HG03378 (cell line): ENCODE data around the gene BCL6B.

Experiments
- ATAC-seq: cut with Tn5 transposase; IDR thresholded peaks from one replicate; pipeline ENCODE4 v1.9.1; 2021; ENCODE audit warnings: mild to moderate bottlenecking, moderate library complexity; ENCODE audit not compliant: unreplicated experiment

BCL6B gene

DNA sequence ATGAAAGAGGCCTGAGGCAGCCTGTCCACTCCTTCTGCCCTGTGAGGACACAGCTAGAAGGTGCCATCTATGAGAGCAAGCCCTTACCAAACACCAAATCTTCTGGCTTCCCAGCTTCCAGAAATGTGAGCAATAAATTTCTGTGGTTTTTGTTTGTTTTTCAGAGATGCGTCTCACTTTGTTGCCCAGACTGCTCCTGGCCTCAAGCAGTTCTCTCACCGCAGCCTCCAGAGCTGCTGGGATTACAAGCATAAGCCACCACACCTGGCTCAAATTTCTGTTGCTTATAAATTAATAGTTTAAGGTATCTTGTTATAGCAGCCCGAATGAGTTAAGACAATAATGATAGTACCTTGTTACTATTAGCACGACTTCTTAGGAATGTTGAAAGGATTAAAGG, 33.5 kb downstream of the BCL6B start:
- ATAC-seq: no peak

DNA sequence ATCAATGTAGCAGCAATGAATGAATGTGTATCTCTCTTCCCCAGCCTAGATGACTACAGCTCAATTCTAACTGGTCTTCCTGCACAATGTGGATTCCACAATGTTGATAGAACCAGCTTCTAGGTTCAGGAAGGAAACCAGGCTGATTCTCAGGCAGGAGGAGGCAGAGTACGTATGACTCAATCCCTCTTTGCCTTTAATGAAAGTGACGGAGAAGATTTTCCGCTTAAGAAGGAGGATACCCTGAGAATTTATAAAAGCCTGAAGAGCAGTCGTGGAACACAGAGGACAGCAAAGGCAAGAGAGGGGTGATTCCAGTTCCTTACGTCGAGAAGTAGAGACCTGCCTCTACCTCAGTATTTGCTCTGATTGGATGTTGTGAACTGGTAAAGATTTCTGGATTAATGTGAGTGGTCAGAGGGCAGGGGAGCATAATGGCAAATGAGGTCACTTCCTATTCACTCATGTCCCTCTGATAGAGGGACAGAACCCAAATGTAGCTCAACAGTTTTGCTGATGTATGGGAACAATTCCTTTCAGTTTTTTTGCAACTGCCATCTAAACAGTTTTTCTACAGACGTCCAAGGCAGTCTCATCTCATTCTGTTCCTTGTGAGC, 36.1 kb downstream of the BCL6B start:
- no peak for ATAC-seq

DNA sequence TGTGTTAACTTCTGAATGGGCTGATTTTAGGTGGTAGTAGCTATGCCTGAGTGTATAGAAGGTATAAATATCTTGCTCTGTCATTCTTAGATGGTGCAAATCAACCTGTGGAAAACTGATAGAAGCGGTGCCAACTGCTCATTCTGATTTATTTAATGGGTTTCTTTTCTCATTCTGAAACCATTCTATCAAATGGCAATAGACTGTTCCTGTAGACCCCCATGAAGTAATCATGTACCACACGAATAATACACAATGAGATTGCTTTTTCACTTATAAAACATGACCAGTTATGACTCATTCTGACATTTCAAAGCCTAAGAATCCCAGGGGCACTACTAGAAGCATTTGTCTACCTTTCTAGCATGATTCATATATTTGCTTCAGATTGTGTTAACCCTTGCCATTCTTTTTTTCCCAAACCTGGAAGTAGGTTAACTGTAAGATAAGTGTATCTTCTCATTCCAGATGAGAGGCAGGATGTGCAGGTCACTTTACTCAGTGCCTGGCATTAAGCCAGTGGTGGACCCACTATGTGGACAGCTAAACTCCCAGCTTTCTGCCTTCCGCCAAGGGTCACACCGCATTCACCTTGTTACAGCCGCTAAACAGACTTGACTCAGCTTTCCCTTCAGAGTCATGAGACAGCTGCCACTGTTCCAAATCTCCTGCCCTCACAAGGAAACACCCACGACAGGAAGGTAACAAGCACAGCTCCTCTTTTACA, 37.5 kb downstream of the BCL6B start:
- no peak for ATAC-seq

DNA sequence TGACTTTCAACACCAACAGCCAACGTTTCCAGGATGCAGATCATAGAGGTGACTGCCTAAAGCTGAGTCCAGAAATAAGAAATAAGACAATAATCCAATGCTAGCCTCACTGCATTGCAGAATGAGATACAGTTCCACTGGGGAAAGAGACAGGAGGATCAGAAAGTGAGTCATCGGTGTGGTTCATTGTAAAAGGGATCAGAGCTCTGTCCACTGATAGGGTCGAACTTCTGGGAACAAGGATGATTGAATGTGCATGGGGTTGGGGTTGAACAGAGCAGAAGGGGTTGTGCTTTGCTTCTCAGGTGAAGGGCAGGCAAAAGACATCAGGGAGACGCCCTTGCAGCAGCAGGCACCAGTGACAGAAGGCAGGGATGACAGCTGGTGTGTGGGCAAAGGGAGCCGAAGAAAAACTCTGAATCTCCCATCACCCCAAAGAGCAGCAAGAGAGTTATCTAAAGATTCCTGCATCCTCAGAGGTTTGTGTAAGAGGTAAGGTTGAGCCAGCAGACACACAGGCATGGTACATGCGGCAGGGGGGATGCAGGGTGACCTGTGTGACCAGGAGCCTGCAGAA, 40.8 kb downstream of the BCL6B start:
- ATAC-seq: no peak

DNA sequence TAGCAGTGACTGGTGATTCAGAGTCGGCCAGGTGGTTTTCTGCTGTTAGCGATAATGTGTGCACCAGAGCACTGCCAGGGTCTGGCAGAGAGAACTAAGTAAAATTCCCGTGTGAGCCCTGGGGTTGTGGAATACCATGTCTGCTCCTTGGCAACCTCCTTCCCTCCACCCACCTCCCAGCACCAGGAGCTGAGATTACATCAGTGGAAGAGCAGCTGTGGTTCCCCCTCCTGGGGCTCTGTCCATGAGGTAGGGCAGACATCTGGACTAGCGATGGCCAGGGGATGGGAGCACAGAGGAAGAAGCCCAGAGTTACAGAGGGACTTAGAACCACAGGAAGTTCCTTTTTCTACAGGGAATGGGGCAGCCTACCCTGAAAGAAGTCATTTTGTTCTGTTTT, 41.4 kb downstream of the BCL6B start:
- ATAC-seq: no peak

DNA sequence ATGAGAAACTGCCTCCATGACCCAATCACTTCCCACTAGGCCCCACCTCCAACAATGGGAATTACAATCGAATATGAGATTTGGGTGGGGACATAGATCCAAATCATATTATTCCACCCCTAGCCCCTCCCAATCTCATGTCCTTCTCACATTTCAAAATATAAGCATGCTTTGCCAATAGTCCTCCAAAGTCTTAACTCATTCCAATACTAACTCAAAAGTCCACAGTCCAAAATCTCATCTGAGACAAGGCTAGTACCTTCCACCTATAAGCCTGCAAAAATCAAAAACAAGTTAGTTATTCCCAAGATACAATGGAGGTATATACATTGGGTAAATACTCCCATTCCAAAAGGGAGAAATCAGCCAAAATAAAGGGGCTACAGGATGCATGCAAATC, 44.3 kb downstream of the BCL6B start:
- no peak for ATAC-seq

DNA sequence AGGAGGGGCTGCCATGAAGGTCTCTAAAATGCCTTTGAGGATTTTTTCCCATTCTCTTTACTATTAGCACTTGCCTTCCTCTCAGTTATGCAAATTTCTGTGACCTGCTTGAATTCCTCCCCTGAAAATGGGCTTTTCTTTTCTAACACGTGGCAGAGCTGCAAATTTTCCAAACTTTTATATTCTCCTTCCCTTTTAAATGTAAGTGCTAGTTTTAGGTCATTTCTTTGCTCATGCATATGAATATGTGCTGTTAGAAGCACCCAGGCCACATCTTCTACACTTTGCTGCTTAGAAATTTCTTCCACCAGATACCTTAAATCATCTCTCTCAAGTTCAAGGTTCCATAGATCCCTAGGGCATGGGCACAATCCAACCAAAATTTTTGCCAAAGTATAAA, 45.4 kb downstream of the BCL6B start:
- no peak for ATAC-seq

DNA sequence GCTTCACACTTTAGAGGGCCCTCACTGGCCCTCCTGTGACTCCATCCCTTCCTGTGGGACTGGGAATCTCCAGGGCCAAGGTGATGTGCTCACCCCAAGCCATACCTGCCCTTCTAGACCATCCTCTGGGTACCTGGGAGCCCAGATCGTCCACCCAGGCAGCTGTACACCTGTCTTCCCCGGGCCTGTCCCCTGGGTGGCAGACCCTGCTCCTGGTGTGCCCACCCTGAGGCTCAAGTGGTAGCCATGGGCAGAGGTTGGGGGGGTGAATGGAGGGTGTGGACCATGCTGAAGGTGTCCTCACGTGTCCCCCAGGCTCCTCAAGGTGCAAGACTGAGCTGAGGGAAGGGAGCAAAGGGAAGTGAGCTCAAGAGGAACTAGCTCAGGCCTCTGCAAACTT, 47.9 kb downstream of the BCL6B start:
- ATAC-seq: no peak

DNA sequence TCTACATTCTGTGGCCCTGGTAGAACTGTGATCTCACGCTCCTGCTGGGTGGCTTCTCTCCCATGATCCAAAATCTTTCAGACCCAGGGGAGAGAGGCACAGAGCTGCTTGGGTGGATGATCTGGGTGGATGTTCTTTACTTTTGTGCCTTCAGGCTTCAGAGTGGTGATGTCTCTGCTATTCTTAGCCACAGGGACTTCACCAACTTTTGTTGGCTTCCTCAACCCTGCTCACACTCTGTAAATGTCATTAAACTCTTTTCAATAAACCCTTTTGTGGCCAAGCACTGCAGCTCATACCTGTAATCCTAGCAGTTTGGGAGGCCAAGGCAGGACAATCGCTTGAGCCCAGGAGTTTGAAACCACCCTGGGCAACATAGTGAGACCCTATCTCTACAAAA, 49.6 kb downstream of the BCL6B start:
- ATAC-seq: no peak

DNA sequence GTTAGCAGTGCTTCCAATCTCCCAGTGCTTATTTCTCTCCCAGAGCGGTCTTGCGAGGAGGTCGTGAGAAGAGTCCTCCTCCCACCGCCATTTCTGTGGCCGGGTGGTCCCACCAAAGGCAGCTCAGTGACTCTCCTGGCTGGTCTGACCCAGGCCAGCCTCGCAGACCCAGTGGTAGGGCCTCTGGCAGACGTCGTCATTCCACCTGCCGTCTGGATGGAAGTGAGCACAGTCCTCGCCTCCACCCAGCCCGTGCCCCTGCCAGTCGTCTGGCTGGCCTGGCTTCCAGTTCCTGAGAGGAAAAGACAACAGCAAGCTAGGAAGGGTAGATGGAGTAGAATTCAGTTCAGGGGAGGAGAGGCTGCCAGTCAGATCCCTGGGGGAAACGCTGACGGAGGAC, 52.1 kb downstream of the BCL6B start:
- no peak for ATAC-seq

DNA sequence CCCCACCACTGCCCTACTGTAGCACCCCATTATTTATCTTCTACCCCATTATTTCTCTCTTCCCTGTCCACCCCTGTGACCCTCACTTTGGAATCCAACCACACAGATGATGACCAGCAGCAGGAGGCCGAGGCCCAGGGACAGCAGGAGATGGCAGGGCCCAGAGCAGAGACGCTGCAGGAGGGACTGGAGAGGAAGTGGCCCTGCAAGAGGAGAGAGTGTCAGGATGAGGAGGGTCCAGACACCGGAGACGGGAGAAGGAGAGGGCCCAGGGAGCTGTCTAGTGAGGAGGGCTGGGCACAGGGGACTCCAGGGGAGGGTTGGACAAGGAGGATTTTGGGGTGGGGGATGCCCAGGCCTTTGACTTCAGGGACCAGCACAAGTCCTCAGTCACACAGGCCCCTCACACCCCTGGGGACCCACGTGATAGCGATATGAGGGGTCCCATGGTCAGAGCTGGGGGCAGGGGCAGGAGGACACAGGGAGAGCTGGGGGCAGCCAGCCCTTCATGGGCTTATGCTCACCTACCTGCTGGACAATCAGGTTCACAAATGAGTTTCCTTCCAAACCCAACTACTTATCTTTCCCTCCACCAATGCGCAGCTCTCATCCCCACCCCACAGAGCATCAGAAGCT, 55.2 kb downstream of the BCL6B start:
- no peak for ATAC-seq

DNA sequence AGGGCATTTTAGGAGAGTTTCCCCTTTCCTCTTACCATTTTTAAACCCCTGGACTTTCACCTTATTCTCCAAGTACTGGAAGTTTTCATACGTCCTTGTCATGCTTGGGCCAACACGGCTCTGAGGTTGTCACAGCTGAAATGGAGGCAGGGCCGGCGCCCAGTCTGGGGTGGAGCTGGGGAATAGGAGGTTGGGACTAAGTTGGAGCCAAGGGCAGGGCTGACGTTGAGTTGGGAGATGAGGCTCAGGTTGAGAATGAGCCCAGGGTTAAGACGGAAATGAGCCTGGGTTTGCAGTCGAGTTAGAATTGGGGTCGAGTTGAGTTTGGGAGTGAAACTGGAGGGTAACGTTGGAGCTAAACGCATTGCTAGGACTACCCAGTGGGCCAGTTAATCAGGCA, 55.9 kb downstream of the BCL6B start:
- no peak for ATAC-seq
